Activated CD8-positive, alpha-beta memory T cell treated with anti-CD3 and anti-CD28 coated beads, Interleukin-2, amount 50 U/mL, for 4 hours (primary cell): ENCODE results near the gene GATM.
"Not testable (repeated sequence)": the region's sequence is repeated elsewhere in the genome, so short reads cannot be mapped to it uniquely, and the experiment has no call there.

ENCODE experiments used
- DNase-seq: peaks from one replicate; pipeline ENCODE4 v3.0.0-alpha.2; 2020

GATM gene

GRCh38 chr15:45347989-45348388 is 30.4 kb downstream of the GATM start:
- no peak for DNase-seq

- no peak for DNase-seq
These were observed 31.3 kb downstream of the GATM start for GRCh38 chr15:45347033-45347432.

- no peak for DNase-seq
These were observed 32.0 kb downstream of the GATM start for GRCh38 chr15:45346381-45346780.

- no peak for DNase-seq
These were observed 35.0 kb downstream of the GATM start for GRCh38 chr15:45343258-45343860.

GRCh38 chr15:45341790-45342189 is 36.6 kb downstream of the GATM start:
- no peak for DNase-seq

- DNase-seq, result no peak
These were observed 37.9 kb downstream of the GATM start for GRCh38 chr15:45340429-45340828.

GRCh38 chr15:45338417-45338816 is 39.9 kb downstream of the GATM start:
- no peak for DNase-seq

- DNase-seq, result no peak
These were observed 41.1 kb downstream of the GATM start for GRCh38 chr15:45337224-45337623.

GRCh38 chr15:45333550-45333949 is 44.8 kb downstream of the GATM start:
- DNase-seq, result no peak

- DNase-seq, result no peak
These were observed 45.6 kb downstream of the GATM start for GRCh38 chr15:45332694-45333093.

GRCh38 chr15:45331972-45332371 is 46.4 kb downstream of the GATM start:
- no peak for DNase-seq

GRCh38 chr15:45328663-45329062 is 49.7 kb downstream of the GATM start:
- DNase-seq, result no peak

GRCh38 chr15:45326741-45327140 is 51.6 kb downstream of the GATM start:
- DNase-seq, result no peak

GRCh38 chr15:45326280-45326679 is 52.1 kb downstream of the GATM start:
- DNase-seq, result no peak

GRCh38 chr15:45320581-45321205 is 57.7 kb downstream of the GATM start:
- DNase-seq, result no peak

GRCh38 chr15:45319472-45320214 is 58.7 kb downstream of the GATM start:
- DNase-seq, result no peak

- DNase-seq, result no peak
These were observed 63.4 kb downstream of the GATM start for GRCh38 chr15:45314960-45315359.

GRCh38 chr15:45314117-45314516 is 64.2 kb downstream of the GATM start:
- DNase-seq, result not testable (repeated sequence)
